Activated CD8-positive, alpha-beta T cell treated with anti-CD3 and anti-CD28 coated beads for 36 hours (primary cell): ENCODE results near the gene POU1F1. TPM values are rescaled to one million over a fixed set of nuclear protein-coding genes. Genes with fewer than 3 reads are reported as not detected.
"Not testable (repeated sequence)": the region's sequence is repeated elsewhere in the genome, so short reads cannot be mapped to it uniquely, and the experiment has no call there.

ENCODE experiments used
- ATAC-seq: fragments of 200-7000 bp; cut with Tn5 transposase; one replicate; pipeline ENCODE4 v1.10.0; 2021; ENCODE audit warnings: mild to moderate bottlenecking, moderate library complexity
- CTCF ChIA-PET: fragments of 350-600 bp; sonication (Branson Sonifier 250); formaldehyde crosslinking; loops from one replicate; lab custom pipeline; 2021; ENCODE audit warnings: antibody characterized with exemption; lab: Charles Lee
- POLR2A ChIA-PET: fragments of 350-600 bp; sonication (Branson Sonifier 250); formaldehyde crosslinking; loops from one replicate; lab custom pipeline; 2021; ENCODE audit warnings: antibody characterized with exemption; lab: Charles Lee
- DNase-seq: peaks from one replicate; pipeline ENCODE4 v3.0.0-alpha.2; 2020
- H3K27ac Mint-ChIP-seq: one replicate; pipeline ENCODE4 v1.8.0; 2021; ENCODE audit warnings: mild to moderate bottlenecking, mixed read lengths
- H3K27me3 Mint-ChIP-seq: one replicate; pipeline ENCODE4 v1.8.0; 2021; ENCODE audit warnings: mixed read lengths
- H3K36me3 Mint-ChIP-seq: one replicate; pipeline ENCODE4 v1.8.0; 2021; ENCODE audit warnings: low read depth, mixed read lengths
- H3K4me1 Mint-ChIP-seq: one replicate; pipeline ENCODE4 v1.8.0; 2021; ENCODE audit warnings: low read depth, mixed read lengths
- H3K4me3 Mint-ChIP-seq: one replicate; pipeline ENCODE4 v1.8.0; 2021; ENCODE audit warnings: mild to moderate bottlenecking, moderate library complexity, mixed read lengths
- H3K9me3 Mint-ChIP-seq: one replicate; pipeline ENCODE4 v1.8.0; 2021; ENCODE audit warnings: mixed read lengths
- intact Hi-C: fragments of 100-400 bp; cut with micrococcal nuclease; formaldehyde crosslinking; loops from one replicate; pipeline ENCODE4 v1.10.0; 2022
- total RNA-seq, 2 experiments: library from RNA; stranded (reverse); gene quantifications; one replicate each; pipeline ENCODE4 v1.2.3, GENCODE V29; 2021
- TF ChIP-seq, protein P1 (sequence below): fragments of 200-600 bp; IDR thresholded peaks from one replicate; pipeline ENCODE4 v1.8.0; 2022; ENCODE audit warnings: antibody characterized with exemption, mild to moderate bottlenecking

Gene POU1F1
- total RNA-seq, 2 experiments from 2014 or later: not detected

DNA sequence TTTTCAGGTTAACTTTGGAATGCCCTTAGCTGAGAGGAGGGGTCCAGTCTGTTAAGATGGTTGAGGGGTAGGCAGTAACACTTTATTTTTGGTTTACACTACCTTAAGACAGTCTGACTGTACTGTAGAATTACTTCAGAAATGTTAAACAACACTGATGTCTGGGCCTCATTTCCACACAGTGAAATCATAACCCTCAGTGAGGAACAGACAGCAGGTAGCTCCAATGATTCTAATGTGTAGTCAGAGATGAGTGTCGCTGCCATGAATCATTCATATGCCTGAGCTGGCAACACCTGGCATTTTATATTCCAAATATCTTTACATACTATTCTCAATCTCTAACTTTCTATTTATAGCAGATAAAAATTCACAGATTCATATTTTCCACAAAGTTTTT lies 37.3 kb upstream of the POU1F1 start:
- TF ChIP-seq, protein P1, sequence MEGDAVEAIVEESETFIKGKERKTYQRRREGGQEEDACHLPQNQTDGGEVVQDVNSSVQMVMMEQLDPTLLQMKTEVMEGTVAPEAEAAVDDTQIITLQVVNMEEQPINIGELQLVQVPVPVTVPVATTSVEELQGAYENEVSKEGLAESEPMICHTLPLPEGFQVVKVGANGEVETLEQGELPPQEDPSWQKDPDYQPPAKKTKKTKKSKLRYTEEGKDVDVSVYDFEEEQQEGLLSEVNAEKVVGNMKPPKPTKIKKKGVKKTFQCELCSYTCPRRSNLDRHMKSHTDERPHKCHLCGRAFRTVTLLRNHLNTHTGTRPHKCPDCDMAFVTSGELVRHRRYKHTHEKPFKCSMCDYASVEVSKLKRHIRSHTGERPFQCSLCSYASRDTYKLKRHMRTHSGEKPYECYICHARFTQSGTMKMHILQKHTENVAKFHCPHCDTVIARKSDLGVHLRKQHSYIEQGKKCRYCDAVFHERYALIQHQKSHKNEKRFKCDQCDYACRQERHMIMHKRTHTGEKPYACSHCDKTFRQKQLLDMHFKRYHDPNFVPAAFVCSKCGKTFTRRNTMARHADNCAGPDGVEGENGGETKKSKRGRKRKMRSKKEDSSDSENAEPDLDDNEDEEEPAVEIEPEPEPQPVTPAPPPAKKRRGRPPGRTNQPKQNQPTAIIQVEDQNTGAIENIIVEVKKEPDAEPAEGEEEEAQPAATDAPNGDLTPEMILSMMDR: no peak
- POLR2A ChIA-PET: no interaction called here
- Mint-ChIP-seq H3K4me3 (no peak overlapping the region), H3K27ac (no peak overlapping the region), H3K36me3 (no peaks in the 10 kb centered on the region), H3K27me3 (peaks cover 5% of the 10 kb centered on the region), H3K4me1 (peaks cover 4% of the 10 kb centered on the region), H3K9me3 (no peaks in the 10 kb centered on the region)
- ATAC-seq: no peak
- CTCF ChIA-PET: interaction anchor here (0.8 to 1.3 kb wide), 2 partner anchors 15 to 36 kb away, joined by 3 to 4 read pairs; no protein-coding TSS in a partner anchor
- intact Hi-C loops: loop anchor here (10.0 kb wide), 1 partner anchor 49 kb away; no protein-coding TSS in a partner anchor
- DNase-seq: no peak

DNA sequence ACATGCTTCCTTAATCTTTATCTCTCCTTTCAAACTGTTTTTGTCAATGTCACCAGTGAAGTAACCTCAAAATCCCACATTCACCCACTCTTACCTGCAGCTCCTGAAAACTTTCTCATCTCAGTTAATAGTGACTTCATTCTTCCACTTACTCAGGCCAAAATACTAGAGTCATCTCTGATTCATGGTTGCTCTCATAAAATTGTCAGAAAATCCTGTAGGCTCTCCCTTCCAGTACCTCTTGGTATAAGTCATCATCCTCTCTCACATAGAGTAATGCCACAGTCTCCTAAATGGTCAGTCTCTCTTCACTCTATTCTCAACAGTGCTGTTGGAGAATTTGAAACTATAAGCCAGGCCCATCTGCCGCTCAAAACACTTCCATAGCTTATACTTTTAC lies 34.9 kb upstream of the POU1F1 start:
- H3K9me3 Mint-ChIP-seq: no peaks in the 10 kb centered on the region
- H3K4me3 Mint-ChIP-seq: no peak overlapping the region
- ChIA-PET POLR2A (no interaction called here), CTCF (interaction anchor here (1.4 to 1.8 kb wide), 3 partner anchors 13 to 39 kb away, joined by 3 to 4 read pairs (median 4); no protein-coding TSS in a partner anchor)
- H3K4me1 Mint-ChIP-seq: peaks cover 4% of the 10 kb centered on the region
- no peaks in the 10 kb centered on the region for H3K36me3 Mint-ChIP-seq
- peaks cover 1% of the 10 kb centered on the region for H3K27me3 Mint-ChIP-seq
- no peak overlapping the region for H3K27ac Mint-ChIP-seq
- ATAC-seq (peak; percentile 20), DNase-seq (no peak)
- TF ChIP-seq, protein P1: no peak
- intact Hi-C loops: loop anchor here (10.0 kb wide), 1 partner anchor 47 kb away; no protein-coding TSS in a partner anchor

DNA sequence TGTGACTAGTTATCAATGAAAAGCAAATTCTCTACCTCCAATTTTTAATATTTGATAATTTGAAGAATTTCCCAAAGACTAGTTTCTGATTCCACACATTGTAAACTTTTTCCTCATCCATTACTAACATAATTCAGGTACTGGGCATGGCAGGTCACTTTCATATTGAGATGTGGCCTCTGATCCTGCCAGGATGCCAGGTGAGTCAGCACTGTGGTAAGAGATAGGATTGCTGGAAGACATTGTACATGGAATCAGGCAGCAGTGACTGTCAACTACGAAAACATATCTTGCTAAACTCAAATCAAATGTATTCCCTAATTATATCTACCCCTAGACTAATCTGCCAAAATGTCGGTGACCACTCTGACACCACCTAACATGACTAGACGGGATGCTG lies 33.2 kb upstream of the POU1F1 start:
- POLR2A ChIA-PET: no interaction called here
- Mint-ChIP-seq H3K36me3 (no peaks in the 10 kb centered on the region), H3K27ac (no peak overlapping the region), H3K9me3 (no peaks in the 10 kb centered on the region), H3K4me1 (peaks cover 4% of the 10 kb centered on the region), H3K27me3 (peaks cover 5% of the 10 kb centered on the region), H3K4me3 (no peak overlapping the region)
- intact Hi-C loops: no loop called here
- no peak for DNase-seq
- ATAC-seq: no peak
- CTCF ChIA-PET: no interaction called here
- TF ChIP-seq, protein P1: no peak

DNA sequence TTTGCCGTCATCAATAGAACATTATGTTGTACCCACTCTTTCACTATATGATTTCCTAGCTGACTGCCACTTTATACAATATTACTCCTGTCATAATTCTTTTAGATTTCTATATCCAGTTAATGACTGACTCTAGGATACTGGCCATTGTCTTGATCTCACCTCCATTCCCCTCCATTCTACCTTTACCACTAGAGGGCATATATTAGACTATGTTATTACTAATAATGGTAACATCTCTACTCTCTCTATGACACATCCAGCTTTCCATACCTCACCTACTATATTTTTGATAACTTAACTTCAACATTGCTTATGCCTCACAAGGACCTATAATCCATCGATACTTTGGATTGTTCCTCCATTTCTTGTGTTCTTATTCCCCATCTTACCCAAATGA lies 31.4 kb upstream of the POU1F1 start:
- no peak overlapping the region for H3K4me3 Mint-ChIP-seq
- H3K36me3 Mint-ChIP-seq: no peaks in the 10 kb centered on the region
- TF ChIP-seq, protein P1: no peak
- peaks cover 6% of the 10 kb centered on the region for H3K27me3 Mint-ChIP-seq
- H3K27ac Mint-ChIP-seq: no peak overlapping the region
- H3K4me1 Mint-ChIP-seq: peaks cover 4% of the 10 kb centered on the region
- intact Hi-C loops: no loop called here
- POLR2A ChIA-PET: interaction anchor here (0.6 kb wide), 1 partner anchor 617 kb away, joined by 5 read pairs; no protein-coding TSS in a partner anchor
- DNase-seq (no peak), ATAC-seq (no peak)
- no peaks in the 10 kb centered on the region for H3K9me3 Mint-ChIP-seq
- CTCF ChIA-PET: no interaction called here

DNA sequence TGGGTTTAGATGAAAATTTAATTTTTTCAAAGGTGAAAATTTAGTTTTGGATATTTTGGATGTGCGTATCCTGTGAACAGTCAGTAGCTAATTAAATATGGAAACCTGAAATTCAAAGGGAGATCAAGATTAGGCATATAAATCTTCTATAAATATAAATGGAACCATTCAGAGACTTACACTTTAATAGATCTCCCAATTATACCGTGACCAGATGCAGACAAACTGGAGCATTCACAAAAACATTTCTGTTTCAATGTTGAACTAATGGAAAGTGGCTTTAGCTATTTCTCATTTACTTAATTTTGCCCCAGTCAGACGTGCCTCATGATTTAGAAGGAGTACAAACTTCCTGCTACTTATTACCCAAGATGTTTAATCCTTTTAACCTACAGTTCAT lies 29.1 kb upstream of the POU1F1 start:
- no peak overlapping the region for H3K4me3 Mint-ChIP-seq
- no peaks in the 10 kb centered on the region for H3K4me1 Mint-ChIP-seq
- DNase-seq (no peak), ATAC-seq (no peak)
- H3K36me3 Mint-ChIP-seq: no peaks in the 10 kb centered on the region
- no peaks in the 10 kb centered on the region for H3K9me3 Mint-ChIP-seq
- ChIA-PET POLR2A (no interaction called here), CTCF (interaction anchor here (2.3 kb wide), 1 partner anchor 45 kb away, joined by 10 read pairs; no protein-coding TSS in a partner anchor)
- H3K27ac Mint-ChIP-seq: no peak overlapping the region
- H3K27me3 Mint-ChIP-seq: peaks cover 6% of the 10 kb centered on the region
- intact Hi-C loops: no loop called here
- TF ChIP-seq, protein P1: no peak

DNA sequence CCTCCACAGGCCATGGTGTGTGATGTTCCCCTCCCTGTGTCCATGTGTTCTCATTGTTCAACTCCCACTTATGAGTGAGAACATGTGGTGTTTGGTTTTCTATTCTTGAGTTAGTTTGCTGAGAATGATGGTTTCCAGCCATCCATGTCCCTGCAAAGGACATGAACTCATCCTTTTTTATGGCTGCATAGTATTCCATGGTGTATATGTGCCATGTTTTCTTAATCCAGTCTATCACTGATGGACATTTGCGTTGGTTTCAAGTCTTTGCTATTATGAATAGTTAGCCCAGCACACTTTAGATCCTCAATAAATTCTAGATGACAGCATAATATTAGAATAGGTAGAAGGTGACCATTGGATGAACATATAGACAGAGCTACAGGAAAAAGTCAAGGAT lies 28.6 kb upstream of the POU1F1 start:
- H3K27me3 Mint-ChIP-seq, H3K9me3 Mint-ChIP-seq, intact Hi-C loops, ATAC-seq, DNase-seq, POLR2A ChIA-PET, H3K27ac Mint-ChIP-seq, H3K36me3 Mint-ChIP-seq, H3K4me1 Mint-ChIP-seq, H3K4me3 Mint-ChIP-seq: not testable (repeated sequence)
- CTCF ChIA-PET: interaction anchor here (2.3 kb wide), 1 partner anchor 45 kb away, joined by 10 read pairs; no protein-coding TSS in a partner anchor
